K562 (cell line): ENCODE data around the gene COL4A2. TPM values are rescaled to one million over a fixed set of nuclear protein-coding genes. Genes with fewer than 3 reads are reported as not detected.

Experiments
- ATAC-seq: fragments of 200-7000 bp; cut with Tn5 transposase; 3 replicates; pipeline ENCODE4 v1.9.1; 2020; ENCODE audit warnings: moderate library complexity
- BruUV-seq: library from RNA; stranded (reverse); fragments of 400-500 nt; replicated peaks from 2 replicates; lab custom pipeline; 2021; lab: Mats Ljungman, UMichigan
- CTCF ChIA-PET: fragments of 300-600 bp; formaldehyde crosslinking; extraction: SDS; loops from one replicate; lab custom pipeline; 2021; ENCODE audit warnings: low intra/inter-chr PET ratio; lab: Yijun Ruan, JAX
- POLR2A ChIA-PET: fragments of 300-600, 350-650 bp; sonication (Branson Sonifier 250); formaldehyde crosslinking; extraction: SDS; loops from one replicate; lab custom pipeline; 2021; ENCODE audit warnings: antibody characterized with exemption, inconsistent platforms; lab: Yijun Ruan, JAX
- DNase-seq, 4 experiments: peaks; one replicate each; pipeline versions ENCODE4 v3.0.0 to v3.0.0-alpha.2; 2011 to 2018; ENCODE audit warnings: low spot score in 3 of 4, mixed read lengths in 3 of 4; ENCODE audit errors: extremely low read depth in 1 of 4
- FAIRE-seq: peaks from 2 replicates; lab custom pipeline; 2011; peaks lifted over from hg19 to GRCh38; lab: Jason Lieb, UNC
- H2AFZ ChIP-seq: 2 replicates; pipeline ENCODE4 v1.6.0; 2011; ENCODE audit warnings: low read depth, low read length, control low read depth, inconsistent platforms
- H3K27ac ChIP-seq: fragments of 200-600 bp; 3 replicates; pipeline ENCODE4 v1.8.0; 2011; ENCODE audit warnings: low read depth, mild to moderate bottlenecking, control low read depth, inconsistent platforms, low read length, moderate library complexity, mixed read lengths; ENCODE audit errors: extremely low read depth
- H3K27me3 ChIP-seq, 2 experiments: fragments of 300-600 bp in 1 of 2; 2 replicates in 1 of 2; 3 replicates in 1 of 2; pipeline versions ENCODE4 v1.6.0 to v1.8.0; 2011; ENCODE audit warnings: inconsistent platforms in 2 of 2, low read length in 2 of 2, mild to moderate bottlenecking in 1 of 2, mixed read lengths in 1 of 2, moderate library complexity in 1 of 2; ENCODE audit not compliant: control insufficient read depth in 2 of 2, insufficient read depth in 2 of 2
- H3K36me3 ChIP-seq: fragments of 300-600 bp; 3 replicates; pipeline ENCODE4 v1.8.0; 2011; ENCODE audit warnings: mild to moderate bottlenecking, low read length, inconsistent platforms; ENCODE audit not compliant: control insufficient read depth, insufficient read depth
- H3K4me1 ChIP-seq, 2 experiments: fragments of 200-600 bp in 1 of 2; replicated peaks in 1 of 2; 2 replicates in 1 of 2; 3 replicates in 1 of 2; pipeline versions ENCODE4 v1.5.1 to v1.8.0; 2011; ENCODE audit warnings: inconsistent platforms in 2 of 2, low read length in 2 of 2, mild to moderate bottlenecking in 1 of 2, mixed read lengths in 1 of 2, moderate library complexity in 1 of 2; ENCODE audit not compliant: control insufficient read depth in 2 of 2, insufficient read depth in 2 of 2
- H3K4me2 ChIP-seq: 2 replicates; pipeline ENCODE4 v1.6.1; 2011; ENCODE audit warnings: low read length, control low read depth, inconsistent platforms, mixed read lengths; ENCODE audit not compliant: insufficient read depth
- H3K4me3 ChIP-seq: fragments of 200-600 bp; sonication (generic), shearing (Covaris generic); 2 replicates; pipeline ENCODE4 v1.5.1; 2016; ENCODE audit warnings: control low read depth, inconsistent platforms
- H3K79me2 ChIP-seq: fragments of 200-600 bp; 3 replicates; pipeline ENCODE4 v1.8.0; 2011; ENCODE audit warnings: low read length, inconsistent platforms; ENCODE audit not compliant: control insufficient read depth, insufficient read depth
- H3K9ac ChIP-seq, 2 experiments: 2 replicates each; pipeline versions ENCODE4 v1.6.0 to v1.6.1; 2011; ENCODE audit warnings: low read depth in 2 of 2, low read length in 2 of 2, control low read depth in 1 of 2, inconsistent platforms in 1 of 2, mild to moderate bottlenecking in 1 of 2, mixed read lengths in 1 of 2; ENCODE audit not compliant: insufficient read depth in 1 of 2
- H3K9me1 ChIP-seq: one replicate; pipeline ENCODE4 v1.6.0; 2011; ENCODE audit warnings: inconsistent platforms, mild to moderate bottlenecking, low read length, moderate library complexity; ENCODE audit not compliant: control insufficient read depth, insufficient read depth
- H3K9me3 ChIP-seq: replicated peaks from 2 replicates; pipeline ENCODE4 v1.5.1; 2011; ENCODE audit warnings: low read depth, low read length, inconsistent platforms; ENCODE audit not compliant: control insufficient read depth, insufficient read depth
- H4K20me1 ChIP-seq: replicated peaks from 2 replicates; pipeline ENCODE4 v1.6.1; 2011; ENCODE audit warnings: low read length, inconsistent platforms, mixed read lengths; ENCODE audit not compliant: control insufficient read depth, insufficient read depth
- ARID3A ChIP-seq: IDR thresholded peaks from 2 replicates; pipeline ENCODE4 v1.6.1; 2012; ENCODE audit warnings: low read depth, low read length, improper control_type of control experiment, borderline replicate concordance
- CREM ChIP-seq: IDR thresholded peaks from 2 replicates; pipeline ENCODE4 v1.6.1; 2014; ENCODE audit warnings: antibody characterized with exemption, low read depth
- DLX4 ChIP-seq: fragments of 250-450 bp; sonication (Bioruptor Pico); IDR thresholded peaks from 2 replicates; pipeline ENCODE4 v1.6.1; 2021; ENCODE audit warnings: mild to moderate bottlenecking
- EHMT2 ChIP-seq: fragments of 450-650 bp; IDR thresholded peaks from 2 replicates; pipeline ENCODE4 v1.6.1; 2018; ENCODE audit warnings: antibody characterized with exemption
- ELF4 ChIP-seq: fragments of 450-650 bp; formaldehyde crosslinking; IDR thresholded peaks from 2 replicates; pipeline ENCODE4 v1.4.0; 2022; ENCODE audit warnings: missing genetic modification characterization
- MYNN ChIP-seq, 2 experiments: sonication (generic); formaldehyde crosslinking in 1 of 2; IDR thresholded peaks; 2 replicates each; pipeline versions ENCODE4 v1.5.0 to v1.6.1; 2016 to 2020; ENCODE audit warnings: antibody characterized with exemption in 1 of 2, missing genetic modification reagents in 1 of 2
- NCOA6 ChIP-seq: fragments of 450-650 bp; IDR thresholded peaks from 2 replicates; pipeline ENCODE4 v1.6.1; 2017; ENCODE audit warnings: mild to moderate bottlenecking
- RAD21 ChIP-seq, 2 experiments: fragments of 250-450 bp in 1 of 2; fragments of 450-650 bp in 1 of 2; sonication (Bioruptor Pico) in 1 of 2; formaldehyde crosslinking in 1 of 2; IDR thresholded peaks in 1 of 2; conservative IDR thresholded peaks in 1 of 2; 2 replicates each; pipeline versions ENCODE4 v1.4.0 to v1.8.0; 2020 to 2022; ENCODE audit warnings: mild to moderate bottlenecking in 2 of 2, moderate library complexity in 1 of 2
- RNF2 ChIP-seq: sonication (generic); IDR thresholded peaks from 2 replicates; pipeline ENCODE4 v1.6.1; 2016
- SNIP1 ChIP-seq: fragments of 450-650 bp; IDR thresholded peaks from 2 replicates; pipeline ENCODE4 v1.7.1; 2017; ENCODE audit warnings: low read depth, mild to moderate bottlenecking
- SNRNP70 ChIP-seq: fragments of 200-400 bp; formaldehyde crosslinking; optimal IDR thresholded peaks from 2 replicates; pipeline ENCODE3; 2017; ENCODE audit warnings: low read depth, low read length
- STAG1 ChIP-seq: sonication (generic); formaldehyde crosslinking; IDR thresholded peaks from 2 replicates; pipeline ENCODE4 v1.5.0; 2020; ENCODE audit warnings: missing genetic modification reagents, borderline replicate concordance
- STAT5A ChIP-seq: IDR thresholded peaks from 2 replicates; pipeline ENCODE4 v1.6.1; 2012; ENCODE audit warnings: low read length, inconsistent platforms, borderline replicate concordance
- TBP ChIP-seq: optimal IDR thresholded peaks from 2 replicates; pipeline ENCODE3; 2011; ENCODE audit warnings: low read depth, low read length, improper control_type of control experiment
- TCF15 ChIP-seq: fragments of 250-450 bp; sonication (Bioruptor Pico); IDR thresholded peaks from 2 replicates; pipeline ENCODE4 v1.8.0; 2022; ENCODE audit warnings: moderate library complexity, mild to moderate bottlenecking, inconsistent platforms
- ZBTB1 ChIP-seq: sonication (generic); formaldehyde crosslinking; IDR thresholded peaks from 2 replicates; pipeline ENCODE4 v1.8.1; 2023; ENCODE audit warnings: missing genetic modification reagents, low read depth, mild to moderate bottlenecking, borderline replicate concordance
- ZNF175 ChIP-seq: fragments of 200-800 bp; sonication (Bioruptor generic); IDR thresholded peaks from 2 replicates; pipeline ENCODE4 v1.6.1; 2016; ENCODE audit warnings: low read depth, mild to moderate bottlenecking, missing genetic modification characterization, missing compliant biosample characterization
- ZNF41 ChIP-seq: fragments of 250-450 bp; sonication (Bioruptor Pico); conservative IDR thresholded peaks from 2 replicates; pipeline ENCODE4 v1.4.0; 2020; ENCODE audit warnings: mild to moderate bottlenecking
- ZNF507 ChIP-seq: conservative IDR thresholded peaks from 2 replicates; pipeline ENCODE4 v1.6.1; 2017; ENCODE audit warnings: missing genetic modification characterization, missing compliant biosample characterization
- WGBS: fragments of 100-300 bp; shearing (Covaris generic); methylation state at CpG from one replicate; pipeline ENCODE4 v1.1.6; 2016; ENCODE audit warnings: low coverage, mixed read lengths; ENCODE audit not compliant: insufficient coverage; ENCODE audit errors: missing lambda C conversion rate; 5-methylcytosine and 5-hydroxymethylcytosine counted together
- in situ Hi-C: fragments of 300-500 bp; cut with MboI; formaldehyde crosslinking; loops from 4 replicates; pipeline ENCODE4 v1.15.0; 2018; ENCODE audit warnings: inconsistent platforms, mixed read lengths
- intact Hi-C: fragments of 100-400 bp; cut with micrococcal nuclease; formaldehyde crosslinking; loops from 2 replicates; pipeline ENCODE4 v1.14.2; 2022
- polyA plus RNA-seq, 8 experiments: library from polyadenylated mRNA; depleted of rRNA in 4 of 8; stranded (reverse) in 5 of 8; unstranded in 3 of 8; fragments of >200 nt; fragmentation: Nextera tagmentation in 2 of 8; fragmentation: Illumina TruSeq in 1 of 8; extraction: Ambion mirVana in 2 of 8; extraction: Trizol in 1 of 8; gene quantifications; 2 replicates each; pipeline versions ENCODE4 v1.2.1 to v1.2.3, GENCODE V29; 2011 to 2014; ENCODE audit warnings: inconsistent platforms in 1 of 8, missing spikeins in 1 of 8
- total RNA-seq, 7 experiments: library from RNA; depleted of rRNA in 6 of 7; stranded (reverse); fragments of >200 nt in 6 of 7; fragmentation: Illumina TruSeq in 2 of 7; extraction: Trizol in 2 of 7; gene quantifications; 2 replicates each; pipeline versions ENCODE4 v1.2.1 to v1.2.3, GENCODE V29; 2011 to 2021; ENCODE audit warnings: low replicate concordance in 1 of 7

Gene COL4A2
- total and polyA plus RNA-seq, 9 of the 15 experiments (the other 6 are each of a cell fraction or from before 2014, with no cell fraction given) = 0.13 to 15.2 (median 8.1) TPM

GRCh38 chr13:110319774-110320509 lies 12.9 kb downstream of the COL4A2 start:
- Histone ChIP-seq H3K9me1 (no peaks in the 10 kb centered on the region), H4K20me1 (no peaks in the 10 kb centered on the region), H2AFZ (no peak overlapping the region), H3K27me3 (peaks cover 0 to 30% of the 10 kb centered on the region in 2 experiments; a peak in 2 of 5 replicates), H3K79me2 (no peaks in the 10 kb centered on the region), H3K27ac (no peak overlapping the region), H3K4me3 (no peak overlapping the region), H3K4me2 (no peak overlapping the region), H3K9ac (no peak overlapping the region), H3K9me3 (no peaks in the 10 kb centered on the region), H3K4me1 (no peaks in the 10 kb centered on the region), H3K36me3 (no peaks in the 10 kb centered on the region)
- no peak for TF ChIP-seq SNRNP70
- no peak for TF ChIP-seq CREM
- no peak for TF ChIP-seq ZNF507 (tag)
- TF ChIP-seq TBP = no peak
- TF ChIP-seq EHMT2 = no peak
- no peak for TF ChIP-seq NCOA6
- TF ChIP-seq MYNN (IDR thresholded peaks at IDR 0.05) = no peak
- no peak for TF ChIP-seq MYNN (CRISPR knock-in tag; IDR thresholded peaks at IDR 0.05)
- no peak for TF ChIP-seq ELF4
- no peak for TF ChIP-seq ZNF41 (CRISPR knock-in tag)
- TF ChIP-seq ZBTB1 (CRISPR knock-in tag) = no peak
- TF ChIP-seq ARID3A = no peak
- no peak for TF ChIP-seq DLX4 (CRISPR knock-in tag)
- no peak for TF ChIP-seq SNIP1
- no peak for TF ChIP-seq STAT5A
- no peak for TF ChIP-seq RAD21 (CRISPR knock-in tag; conservative IDR thresholded peaks at IDR 0.05 in 1 of 2, IDR thresholded peaks at IDR 0.05 in 1 of 2)
- TF ChIP-seq TCF15 (CRISPR knock-in tag) = no peak
- TF ChIP-seq STAG1 (CRISPR knock-in tag) = no peak
- TF ChIP-seq RNF2 = no peak
- no peak for TF ChIP-seq ZNF175 (CRISPR knock-in tag)
- WGBS = 2% methylated on average over 10 of the region's 19 CpGs
- intact Hi-C loops = no loop called here
- ATAC-seq (no peak), FAIRE-seq (no peak), DNase-seq (no peak)
- BruUV-seq = no TSS peak
- CTCF ChIA-PET = no interaction called here
- in situ Hi-C loops = no loop called here
- POLR2A ChIA-PET = no interaction called here
